Fibroblast of skin of back (primary cell): ENCODE results near the gene ATP10B.
"Not testable (repeated sequence)": the region's sequence is repeated elsewhere in the genome, so short reads cannot be mapped to it uniquely, and the experiment has no call there.

Experiments
- DNase-seq: peaks from one replicate; pipeline ENCODE4 v3.0.0-alpha.2; 2013

ATP10B gene

DNA sequence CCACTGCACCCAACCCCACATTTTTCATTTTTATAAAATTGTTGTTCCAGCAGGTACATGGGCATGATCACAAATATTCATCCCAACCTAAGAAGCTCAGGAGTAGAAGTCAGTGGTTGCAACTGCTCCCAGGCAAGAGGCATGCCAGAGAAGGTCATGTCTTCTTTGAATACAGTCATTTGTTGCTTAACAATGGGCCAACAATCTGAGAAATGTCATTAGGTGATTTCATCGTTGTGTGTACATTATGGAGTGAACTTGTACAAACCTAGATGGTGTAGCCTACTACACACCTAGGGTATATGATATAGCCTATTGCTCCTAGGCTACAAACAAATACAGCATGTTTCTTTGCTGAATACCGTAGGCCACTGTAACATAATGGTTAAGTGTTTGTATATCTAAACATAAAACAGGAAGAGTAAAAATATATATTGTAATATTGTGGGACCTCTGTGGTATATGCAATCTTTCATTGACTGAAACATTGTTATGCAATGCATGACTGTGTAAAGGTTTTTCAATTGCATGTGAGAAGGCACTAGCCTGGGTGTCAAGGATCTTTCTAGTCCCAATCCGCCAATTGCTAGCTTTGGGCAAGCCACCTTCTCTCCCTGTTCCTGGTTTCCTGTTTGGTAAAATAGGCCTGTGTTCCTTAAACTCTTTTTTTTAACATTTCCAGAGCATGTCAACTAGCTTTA is 27.6 kb downstream of the ATP10B start:
- DNase-seq = no peak

DNA sequence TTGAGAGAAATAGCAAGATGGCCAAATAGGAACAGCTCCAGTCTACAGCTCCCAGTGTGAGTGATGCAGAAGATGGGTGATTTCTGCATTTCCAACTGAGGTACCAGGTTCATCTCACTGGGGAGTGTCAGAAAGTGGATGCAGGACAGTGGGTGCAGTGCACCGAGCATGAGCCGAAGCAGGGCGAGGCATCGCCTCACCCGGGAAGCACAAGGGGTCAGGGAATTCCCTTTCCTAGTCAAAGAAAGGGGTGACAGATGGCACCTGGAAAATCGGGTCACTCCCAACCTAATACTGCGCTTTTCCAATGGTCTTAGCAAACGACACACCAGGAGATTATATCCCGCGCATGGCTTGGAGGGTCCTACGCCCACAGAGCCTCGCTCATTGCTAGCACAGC is 39.0 kb downstream of the ATP10B start:
- not testable (repeated sequence) for DNase-seq

DNA sequence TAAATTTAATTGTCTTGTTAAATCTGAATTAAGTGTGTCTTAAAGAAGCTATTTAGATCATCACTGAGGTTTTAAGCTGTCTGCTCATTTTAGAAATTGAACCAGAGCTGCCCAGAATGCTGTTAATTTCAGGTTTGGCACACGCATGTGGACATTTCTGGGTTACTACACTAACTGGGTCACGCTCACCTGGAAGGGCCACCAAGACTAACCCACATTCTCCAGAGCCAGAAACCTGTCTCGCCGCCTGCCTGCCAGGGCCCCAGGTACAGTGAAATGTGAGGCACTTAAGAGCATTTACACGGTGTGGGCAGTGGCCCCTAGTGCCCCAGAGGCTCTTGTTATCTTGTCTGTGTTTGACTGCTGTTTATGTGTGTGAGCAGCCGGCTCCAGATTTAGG is 46.6 kb downstream of the ATP10B start:
- DNase-seq = no peak

DNA sequence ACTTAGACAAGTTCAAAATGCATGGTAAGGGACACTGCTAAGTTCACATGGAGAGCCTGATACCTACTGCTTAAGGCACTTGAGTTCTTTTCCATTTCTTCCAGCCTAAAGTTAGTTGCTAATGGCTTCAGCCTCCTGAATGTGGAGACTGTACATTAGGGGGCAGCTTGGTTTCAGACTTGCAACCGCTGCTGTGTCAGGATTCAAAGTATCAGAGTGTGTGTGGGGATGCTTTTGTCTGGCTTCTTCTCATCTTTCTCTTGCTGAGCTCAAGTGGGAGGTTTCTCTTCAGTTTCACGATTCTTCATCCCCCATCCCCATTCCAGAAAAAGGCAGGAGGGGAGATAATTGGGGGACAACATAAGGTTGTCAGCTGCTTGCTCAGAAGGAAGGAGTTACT is 49.4 kb downstream of the ATP10B start:
- no peak for DNase-seq

DNA sequence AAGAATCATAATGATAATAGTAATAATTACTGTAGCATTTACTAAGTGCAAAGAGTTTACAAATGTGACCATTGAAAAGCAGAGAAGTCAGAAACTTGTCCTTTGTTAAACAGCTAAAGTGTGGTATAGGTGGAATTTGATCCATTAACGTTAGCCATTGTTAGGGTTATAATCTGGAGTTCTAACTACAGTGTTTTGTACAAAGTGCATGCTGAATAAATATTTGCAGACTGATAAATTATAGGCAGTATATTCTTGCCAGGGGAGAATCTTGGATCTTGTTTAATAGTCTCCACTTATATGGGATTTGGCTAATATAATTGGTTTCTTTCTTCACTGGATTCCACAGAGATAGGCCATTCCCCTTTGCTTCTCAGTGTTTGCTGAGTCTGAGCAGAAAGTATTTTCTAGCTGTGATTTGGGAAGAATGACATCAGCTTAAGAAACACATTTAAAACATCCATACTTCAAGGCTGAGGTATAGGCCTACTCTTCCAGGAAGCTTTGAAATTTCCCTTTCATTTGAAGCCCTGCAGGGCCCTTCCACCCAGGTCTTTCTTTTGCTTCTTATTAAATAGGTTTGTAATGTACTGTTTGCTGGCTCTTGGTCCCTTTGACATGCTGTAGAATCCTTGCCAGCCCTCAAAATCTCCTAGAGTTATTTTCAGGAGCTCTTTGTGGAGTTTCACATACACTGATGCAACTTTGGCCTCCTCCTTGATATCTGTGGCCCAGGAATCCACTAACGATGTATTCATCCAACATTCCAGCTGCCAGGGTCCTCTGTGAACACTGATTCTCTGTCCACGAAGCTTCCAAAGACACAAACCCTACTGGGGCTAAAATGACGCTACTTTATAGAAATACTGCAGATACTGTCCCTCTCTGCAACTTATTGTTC is 51.4 kb downstream of the ATP10B start:
- DNase-seq = no peak

GRCh38 chr5:160799184-160799583 is 52.8 kb downstream of the ATP10B start:
- DNase-seq = no peak

DNA sequence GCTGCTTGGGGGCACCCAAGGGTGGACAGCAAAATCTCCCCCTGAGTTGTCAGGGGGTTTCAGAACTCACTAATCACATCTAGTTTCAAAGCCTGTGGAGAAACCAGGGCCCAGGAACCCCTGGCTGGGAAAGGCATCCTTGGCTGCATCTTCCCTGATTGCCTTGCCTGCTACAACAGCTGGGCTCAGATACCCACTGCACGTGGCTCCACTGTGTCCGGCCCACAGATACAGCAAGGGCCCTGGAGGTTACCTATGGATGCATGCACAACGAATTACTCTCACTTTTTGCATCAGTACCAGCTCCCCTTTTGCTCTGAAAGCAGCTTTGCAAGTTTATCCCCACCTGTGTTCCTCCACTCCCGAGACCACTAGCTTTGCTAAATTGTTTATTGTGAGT is 55.0 kb downstream of the ATP10B start:
- DNase-seq = no peak

DNA sequence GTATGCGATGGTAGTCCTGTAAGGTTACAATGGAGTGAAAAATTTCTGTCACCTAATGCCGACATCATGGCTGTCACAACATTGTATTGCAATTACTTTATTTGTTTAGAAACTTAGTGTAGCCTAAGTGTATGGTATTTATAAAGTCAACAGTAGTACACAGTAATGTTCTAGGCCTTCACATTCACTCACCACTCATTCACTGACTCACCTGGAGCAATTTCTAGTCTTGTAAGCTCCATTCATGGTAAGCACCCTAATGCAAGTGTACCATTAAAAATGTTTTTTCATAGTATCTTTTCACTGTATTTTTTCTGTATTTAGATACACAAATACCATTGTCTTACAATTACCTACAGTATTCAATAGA is 58.5 kb downstream of the ATP10B start:
- DNase-seq = no peak

GRCh38 chr5:160792732-160793529 is 59.1 kb downstream of the ATP10B start:
- DNase-seq = no peak

- no peak for DNase-seq
These were observed 59.7 kb downstream of the ATP10B start for GRCh38 chr5:160792281-160792680.

- DNase-seq = no peak
These were observed 62.7 kb downstream of the ATP10B start for GRCh38 chr5:160789219-160789859.

DNA sequence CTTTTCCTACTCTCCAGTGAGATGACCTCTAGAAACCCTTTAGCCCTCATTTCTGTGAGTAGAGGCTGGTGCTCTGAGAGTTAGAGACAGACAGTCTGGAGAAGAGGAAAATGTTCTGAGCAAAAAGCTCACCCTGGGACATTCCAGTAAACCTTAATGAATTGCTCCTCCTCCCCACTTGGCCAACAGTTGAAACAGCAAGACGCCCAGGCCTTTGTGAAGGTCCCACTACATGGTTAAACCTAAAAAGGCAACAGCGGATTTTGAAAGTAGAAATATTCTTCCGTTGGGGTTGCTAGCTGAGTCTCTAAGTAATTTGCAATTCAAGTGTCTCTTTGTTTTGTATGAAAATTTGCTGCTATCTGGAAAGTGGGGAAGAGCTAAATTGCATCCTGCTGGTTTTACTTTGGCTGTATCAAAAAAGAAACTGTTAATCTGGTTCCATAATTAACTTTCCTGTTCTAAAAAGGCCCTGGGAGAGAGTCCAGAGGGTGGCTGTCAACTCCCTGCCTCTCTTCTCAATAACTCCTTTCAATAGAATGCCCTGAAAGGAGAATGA is 63.8 kb downstream of the ATP10B start:
- DNase-seq = no peak

DNA sequence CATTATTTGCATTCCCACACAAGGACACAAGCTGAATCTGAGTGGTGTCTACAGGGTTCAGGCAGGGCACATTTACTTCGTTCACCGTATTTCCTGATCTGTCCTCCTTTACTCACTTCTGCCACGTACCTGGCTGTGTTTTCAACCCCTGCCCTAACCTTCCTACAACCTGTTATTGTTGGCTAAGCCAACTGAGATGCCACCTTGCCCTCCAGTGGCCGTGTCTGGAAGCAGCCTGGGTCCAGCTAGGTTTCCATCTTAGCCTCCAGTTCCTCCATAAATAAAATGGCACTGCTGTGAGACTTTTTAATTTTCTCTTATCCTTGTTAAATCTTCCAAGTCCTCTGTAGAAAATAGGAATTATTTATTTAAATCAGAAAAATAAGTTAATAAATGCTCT is 64.8 kb downstream of the ATP10B start:
- no peak for DNase-seq

DNA sequence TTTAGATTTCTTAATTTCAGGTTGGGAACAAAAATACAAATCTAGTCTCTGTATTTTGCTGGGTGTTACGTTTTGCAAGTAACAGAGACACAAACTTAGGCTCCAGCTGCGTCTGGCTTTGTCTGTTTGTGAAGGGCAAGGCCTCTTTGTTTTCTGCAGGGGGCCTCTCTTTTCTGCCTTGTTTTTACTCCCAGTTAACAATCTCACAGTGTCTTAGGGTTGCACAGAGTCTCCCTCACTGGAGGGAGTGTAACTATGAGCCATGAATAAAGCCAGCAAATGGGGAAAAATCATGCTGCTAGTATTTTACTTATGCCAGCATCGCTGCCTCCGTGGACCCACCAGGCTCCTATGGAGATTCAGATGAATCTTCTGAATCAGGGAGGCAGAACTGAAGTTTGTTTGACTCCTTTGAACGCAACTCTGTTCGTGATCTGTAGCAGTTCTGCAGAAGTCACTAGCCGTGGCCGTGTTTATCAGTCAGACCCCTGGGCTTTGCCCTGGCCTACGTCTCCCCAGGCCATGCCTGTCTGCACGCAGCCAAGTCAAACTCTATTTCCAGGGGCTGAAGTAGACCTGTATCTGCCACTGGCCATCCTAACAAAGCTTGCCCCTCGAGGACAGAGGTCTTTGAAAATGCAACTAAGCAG is 77.2 kb downstream of the ATP10B start:
- no peak for DNase-seq

DNA sequence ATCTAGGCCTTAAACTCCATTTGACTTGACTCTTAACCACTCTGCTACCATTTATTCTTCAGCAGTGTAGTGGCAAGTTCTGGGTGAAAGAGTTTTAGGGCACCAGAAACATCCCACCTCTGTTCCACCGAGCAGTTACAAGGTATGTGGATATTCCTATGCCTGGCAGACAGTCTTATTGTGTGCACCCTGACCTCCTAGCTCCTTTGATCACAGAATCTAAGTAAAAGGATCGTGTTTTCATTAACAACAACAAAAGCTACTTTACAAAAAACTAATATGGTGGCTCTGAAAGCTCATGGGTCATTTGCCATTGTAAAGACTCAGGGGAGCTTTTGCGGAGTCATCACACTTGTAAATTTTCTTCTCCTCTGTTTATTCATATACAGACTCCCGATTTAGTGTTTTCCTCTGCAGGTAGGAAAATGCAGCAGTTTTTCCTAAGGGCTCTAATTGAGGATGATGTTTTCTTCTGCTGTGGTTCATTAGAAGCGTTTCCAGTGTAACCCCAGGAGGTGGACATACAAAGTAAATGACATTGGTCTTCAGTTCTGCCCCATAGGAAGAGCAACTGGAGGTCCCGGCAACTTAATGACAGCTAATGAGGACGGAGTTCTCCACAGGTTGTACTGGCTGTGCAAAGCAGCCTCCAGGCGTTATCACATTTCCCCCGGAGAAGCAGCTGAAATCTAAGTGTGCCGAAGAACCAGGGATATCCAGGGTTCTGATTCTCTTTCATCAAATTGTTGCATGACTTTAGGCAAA is 78.2 kb downstream of the ATP10B start:
- DNase-seq = no peak

DNA sequence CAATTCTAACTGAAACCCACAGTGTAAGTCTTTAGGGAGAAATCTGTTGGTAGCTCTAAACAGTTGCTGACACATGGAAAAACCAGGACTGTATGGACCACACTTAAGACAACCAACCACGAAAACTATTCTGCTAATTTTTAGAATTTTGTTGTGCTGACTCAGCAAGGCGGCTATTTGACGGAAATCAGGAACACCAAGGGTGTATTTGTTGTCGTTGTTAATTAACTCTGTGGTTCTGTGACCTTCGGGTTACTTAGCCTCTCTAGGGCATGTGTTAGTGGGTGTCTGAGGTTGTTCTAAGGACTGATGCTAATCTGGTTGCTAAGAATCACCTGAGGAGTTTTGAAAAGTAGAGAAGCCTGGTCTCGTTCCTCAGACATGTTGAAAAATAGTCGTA is 79.2 kb downstream of the ATP10B start:
- DNase-seq = no peak

DNA sequence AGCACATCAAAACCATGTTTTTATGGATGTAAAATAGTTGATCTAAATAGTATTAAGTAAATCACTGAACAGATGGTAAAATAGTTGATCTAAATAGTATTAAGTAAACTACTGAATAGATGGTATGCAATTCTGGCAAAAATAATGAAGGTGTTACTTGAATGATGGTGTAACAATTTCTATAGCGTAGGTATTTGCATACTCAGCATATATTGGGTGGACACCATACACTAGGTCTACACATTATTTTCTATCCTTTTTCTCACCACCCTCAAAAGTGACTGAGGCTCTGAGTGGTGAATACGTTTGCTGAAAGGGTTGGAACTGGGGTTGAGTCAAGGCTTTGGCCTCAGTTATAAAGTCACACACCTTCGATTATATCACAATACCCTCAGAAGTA is 81.3 kb downstream of the ATP10B start:
- no peak for DNase-seq

DNA sequence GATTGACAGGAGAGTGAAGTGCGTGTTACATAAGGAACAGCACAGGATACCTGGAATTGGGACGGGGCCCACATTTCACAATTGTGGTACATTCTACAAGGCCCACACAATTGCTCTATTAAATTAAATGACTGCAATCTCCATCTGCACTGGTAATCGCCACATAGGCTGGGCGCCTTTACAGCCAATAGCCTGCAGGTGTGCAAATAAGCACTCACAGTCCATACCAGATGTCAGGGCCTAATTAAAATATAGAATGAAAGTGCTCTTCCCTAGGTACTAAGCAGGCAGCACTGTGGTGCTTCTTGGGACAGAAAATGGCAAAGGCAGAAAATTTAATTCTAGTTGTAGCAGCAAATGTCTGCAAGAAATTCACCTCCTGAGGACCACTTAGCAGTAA is 82.7 kb downstream of the ATP10B start:
- no peak for DNase-seq

DNA sequence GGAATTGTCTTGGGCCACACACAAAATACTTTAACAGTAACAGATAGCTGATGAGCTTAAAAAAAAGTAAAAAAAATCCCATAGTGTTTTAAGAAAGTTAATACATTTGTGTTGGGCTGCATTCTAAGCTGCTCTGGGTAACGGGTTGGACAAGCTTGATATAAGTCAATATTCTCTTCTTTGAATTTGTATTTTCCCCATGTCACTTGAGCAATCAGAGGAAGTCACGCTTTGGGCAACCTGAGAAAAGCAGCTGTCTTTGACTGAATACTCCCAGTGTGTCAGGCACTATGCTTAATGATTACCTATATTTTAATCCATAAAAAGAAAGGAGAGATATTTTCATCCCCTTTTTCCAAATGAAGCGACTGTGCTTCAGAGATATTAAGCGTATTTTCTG is 84.9 kb downstream of the ATP10B start:
- no peak for DNase-seq

- DNase-seq = no peak
These were observed 92.0 kb downstream of the ATP10B start for GRCh38 chr5:160760008-160760407.

DNA sequence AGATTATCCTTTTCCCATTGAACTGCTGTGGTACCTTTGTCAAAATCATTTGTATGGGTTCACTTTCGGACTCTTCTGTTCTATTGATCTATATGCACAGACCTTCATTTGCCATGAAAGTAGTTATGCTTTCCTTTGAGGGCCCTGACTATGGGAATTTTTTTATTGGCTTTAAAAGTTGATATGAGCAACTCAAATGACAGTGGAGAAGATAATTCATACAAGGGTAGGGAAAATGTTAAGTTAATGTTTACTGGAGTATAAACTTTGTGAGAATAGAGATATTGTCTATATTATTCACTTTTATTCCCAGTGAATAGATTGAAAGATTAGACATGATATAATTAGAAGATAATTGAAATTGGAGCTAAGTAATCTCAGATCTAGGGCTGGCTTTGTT is 94.8 kb downstream of the ATP10B start:
- DNase-seq = no peak
